Measurements from ENCODE around the gene IP6K1.

IP6K1 gene

GRCh38 chr3:49805897-49806701 is 19.8 kb upstream of the IP6K1 start:
- no peak for ATAC-seq
- no peak for TF ChIP-seq OSR1 (CRISPR knock-in tag; IDR thresholded peaks at IDR 0.05)
- TF ChIP-seq SNAI2 (CRISPR knock-in tag; IDR thresholded peaks at IDR 0.05): no peak
- TF ChIP-seq CSRNP3 (CRISPR knock-in tag; IDR thresholded peaks at IDR 0.05): no peak
- no peak for TF ChIP-seq ZNF565 (CRISPR knock-in tag; conservative IDR thresholded peaks at IDR 0.05; ENCODE audit: low read depth)
- no peak for TF ChIP-seq ZNF8 (CRISPR knock-in tag; IDR thresholded peaks at IDR 0.05)
- TF ChIP-seq RARB (CRISPR knock-in tag; IDR thresholded peaks at IDR 0.05): no peak
- no peak for TF ChIP-seq TSHZ2 (CRISPR knock-in tag; IDR thresholded peaks at IDR 0.05)
- TF ChIP-seq TOX (CRISPR knock-in tag; IDR thresholded peaks at IDR 0.05; ENCODE audit: borderline replicate concordance): no peak
- no peak for TF ChIP-seq CSDC2 (CRISPR knock-in tag; IDR thresholded peaks at IDR 0.05)
- no peak for TF ChIP-seq PATZ1 (CRISPR knock-in tag; IDR thresholded peaks at IDR 0.05; ENCODE audit: borderline replicate concordance)

- ATAC-seq: peak; percentile 33
Observed at GRCh38 chr3:49805367-49805782, 19.0 kb upstream of the IP6K1 start.

GRCh38 chr3:49804141-49805041 is 18.0 kb upstream of the IP6K1 start:
- TF ChIP-seq ISL1 (CRISPR knock-in tag; IDR thresholded peaks at IDR 0.05) (no peak), OSR1 (CRISPR knock-in tag; IDR thresholded peaks at IDR 0.05) (no peak), POU6F1 (CRISPR knock-in tag; IDR thresholded peaks at IDR 0.05; ENCODE audit: borderline replicate concordance, low read depth) (no peak), CSDC2 (CRISPR knock-in tag; IDR thresholded peaks at IDR 0.05) (no peak), PPARA (CRISPR knock-in tag; IDR thresholded peaks at IDR 0.05; ENCODE audit: borderline replicate concordance) (no peak), ESRRG (CRISPR knock-in tag; IDR thresholded peaks at IDR 0.05) (no peak), ZC3H10 (CRISPR knock-in tag; IDR thresholded peaks at IDR 0.05) (no peak), TOX (CRISPR knock-in tag; IDR thresholded peaks at IDR 0.05; ENCODE audit: borderline replicate concordance) (no peak), TCF4 (CRISPR knock-in tag; IDR thresholded peaks at IDR 0.05; ENCODE audit: borderline replicate concordance) (no peak), ZNF70 (CRISPR knock-in tag; IDR thresholded peaks at IDR 0.05) (no peak), TSHZ2 (CRISPR knock-in tag; IDR thresholded peaks at IDR 0.05) (no peak), CREB5 (CRISPR knock-in tag; IDR thresholded peaks at IDR 0.05; ENCODE audit: low read depth) (no peak), ZNF565 (CRISPR knock-in tag; conservative IDR thresholded peaks at IDR 0.05; ENCODE audit: low read depth) (no peak), PATZ1 (CRISPR knock-in tag; IDR thresholded peaks at IDR 0.05; ENCODE audit: borderline replicate concordance) (no peak), GLIS3 (CRISPR knock-in tag; IDR thresholded peaks at IDR 0.05) (no peak)
- no peak for ATAC-seq

More at GRCh38 chr3:49805367-49805782, 19.0 kb upstream of the IP6K1 start:
- TF ChIP-seq CSDC2 (CRISPR knock-in tag; IDR thresholded peaks at IDR 0.05) (no peak), TCF4 (CRISPR knock-in tag; IDR thresholded peaks at IDR 0.05; ENCODE audit: borderline replicate concordance) (peak; percentile 52; the same call in 1 of the 2 replicates), GLIS3 (CRISPR knock-in tag; IDR thresholded peaks at IDR 0.05) (no peak), ISL1 (CRISPR knock-in tag; IDR thresholded peaks at IDR 0.05) (no peak)

All from SK-N-SH treated with all-trans-retinoic acid at 6 μM for 48 hours (cell line).